AG09309 (cell line): ENCODE data around the gene EYS.

Experiments used
- DNase-seq: peaks from one replicate; pipeline ENCODE4 v3.0.0-alpha.2; 2010; ENCODE audit warnings: low read depth
- H3K4me3 ChIP-seq: 2 replicates; pipeline ENCODE4 v1.5.1; 2011; ENCODE audit warnings: mild to moderate bottlenecking, low read depth, low read length, moderate library complexity; ENCODE audit not compliant: control insufficient read depth
- CTCF ChIP-seq: IDR thresholded peaks from 2 replicates; pipeline ENCODE4 v1.5.1; 2011; ENCODE audit warnings: mild to moderate bottlenecking, low read depth, low read length, inconsistent platforms; ENCODE audit not compliant: insufficient read depth, control insufficient read depth; ENCODE audit errors: missing control alignments

EYS gene

GRCh38 chr6:64299176-64299575 is 1407.8 kb downstream of the EYS start:
- TF ChIP-seq CTCF: no peak
- DNase-seq: no peak

GRCh38 chr6:64294034-64294433 is 1413.0 kb downstream of the EYS start:
- no peak for TF ChIP-seq CTCF
- DNase-seq: no peak
- no peak overlapping the region for H3K4me3 ChIP-seq

More at GRCh38 chr6:64299176-64299575, 1407.8 kb downstream of the EYS start:
- H3K4me3 ChIP-seq: no peak overlapping the region

GRCh38 chr6:64293298-64293697 is 1413.7 kb downstream of the EYS start:
- H3K4me3 ChIP-seq: no peak overlapping the region
- no peak for DNase-seq
- TF ChIP-seq CTCF: no peak

- TF ChIP-seq CTCF: no peak
- no peak for DNase-seq
- no peak overlapping the region for H3K4me3 ChIP-seq
Observed at GRCh38 chr6:64290867-64291266, 1416.2 kb downstream of the EYS start.

GRCh38 chr6:64289931-64290330 is 1417.1 kb downstream of the EYS start:
- H3K4me3 ChIP-seq: no peak overlapping the region
- TF ChIP-seq CTCF: no peak
- DNase-seq: no peak

GRCh38 chr6:64288351-64288750 is 1418.7 kb downstream of the EYS start:
- H3K4me3 ChIP-seq: no peak overlapping the region
- DNase-seq: no peak
- no peak for TF ChIP-seq CTCF

GRCh38 chr6:64281167-64281566 is 1425.9 kb downstream of the EYS start:
- H3K4me3 ChIP-seq: no peak overlapping the region
- DNase-seq: no peak
- TF ChIP-seq CTCF: no peak
